Measurements from ENCODE around the gene AUTS2.
A peak's percentile ranks its signal among the peaks of the same experiment; 100 is the strongest.

The AUTS2 gene

DNA sequence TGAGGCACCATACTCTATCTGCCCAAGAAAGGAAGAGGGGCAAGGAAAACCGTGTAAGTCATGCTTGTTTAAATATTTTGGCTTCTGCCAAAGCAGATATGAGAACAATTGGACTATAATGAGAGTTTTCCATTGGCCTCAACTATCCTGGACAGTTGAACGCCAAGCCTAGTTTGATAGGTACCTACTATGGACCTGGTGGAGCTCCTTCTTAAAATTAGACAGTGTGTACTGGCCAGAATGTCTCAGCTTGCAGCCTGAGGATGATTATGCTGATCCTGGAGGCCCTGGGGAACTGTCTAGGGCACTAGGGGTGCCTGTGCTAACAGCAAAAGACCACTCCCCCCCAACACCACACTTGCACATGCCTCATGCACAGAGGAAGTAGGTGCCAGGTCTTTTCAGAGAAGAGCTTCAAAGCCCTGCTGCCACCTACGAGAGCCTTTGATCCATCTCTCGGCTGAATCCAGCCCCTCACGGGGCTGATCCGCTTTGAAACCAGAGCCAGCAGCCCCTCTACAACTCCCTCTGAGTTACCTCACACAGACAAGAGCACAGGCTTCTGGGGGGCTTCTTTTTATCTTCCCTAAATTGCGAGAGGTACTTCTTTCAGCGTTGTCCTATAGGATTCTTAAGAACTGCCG is 1059.8 kb downstream of the AUTS2 start:
- DNase-seq = no peak

DNA sequence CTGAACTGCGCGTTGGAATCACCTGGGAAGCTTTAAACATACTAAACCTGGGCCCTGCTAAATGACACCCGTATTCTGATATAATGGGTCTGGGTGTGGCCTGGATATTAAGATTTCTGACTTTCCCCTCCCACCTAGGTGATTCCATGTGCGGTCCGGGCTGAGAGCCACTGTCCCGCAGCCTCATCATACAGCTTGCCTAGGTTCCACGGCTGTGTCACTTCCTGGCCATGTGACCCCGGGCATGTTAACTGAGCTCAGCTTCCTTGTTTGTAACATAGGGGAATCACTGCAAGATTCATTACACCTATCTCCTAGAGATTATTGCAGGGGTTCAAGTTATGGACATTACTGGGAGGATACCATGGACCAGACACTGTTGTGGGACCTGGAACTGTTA is 1061.0 kb downstream of the AUTS2 start:
- no peak for DNase-seq

DNA sequence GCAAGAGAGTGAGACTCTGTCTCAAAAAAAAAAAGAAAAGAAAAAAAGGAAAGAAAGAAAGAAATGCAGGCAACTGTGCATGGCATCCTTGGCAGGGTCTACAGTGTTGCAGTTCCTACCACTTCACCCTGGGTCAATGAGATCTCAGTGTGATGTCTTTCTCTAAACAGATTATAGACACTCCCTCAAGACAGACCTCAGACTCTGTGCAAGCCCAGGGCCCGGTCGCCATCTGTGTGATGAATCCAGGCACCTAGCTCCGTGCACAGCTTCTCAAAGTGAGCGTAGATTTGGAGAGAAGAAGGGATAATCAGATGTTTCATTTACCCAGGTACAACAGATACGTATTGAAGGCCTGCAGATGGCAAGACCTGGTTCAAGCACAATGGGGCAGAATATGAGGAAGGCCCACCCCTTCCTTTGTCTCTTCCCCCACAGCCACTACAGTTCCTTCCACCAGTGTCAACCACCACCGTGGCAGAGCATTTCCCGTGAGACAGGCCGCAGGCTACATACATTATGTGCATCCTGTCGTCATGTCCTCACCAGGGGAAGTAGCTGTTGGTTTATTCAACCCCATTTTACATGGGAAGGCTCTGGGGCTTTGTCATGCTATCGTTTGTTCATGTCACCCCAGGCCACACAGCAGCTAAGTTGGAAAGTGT is 1062.0 kb downstream of the AUTS2 start:
- DNase-seq = no peak

DNA sequence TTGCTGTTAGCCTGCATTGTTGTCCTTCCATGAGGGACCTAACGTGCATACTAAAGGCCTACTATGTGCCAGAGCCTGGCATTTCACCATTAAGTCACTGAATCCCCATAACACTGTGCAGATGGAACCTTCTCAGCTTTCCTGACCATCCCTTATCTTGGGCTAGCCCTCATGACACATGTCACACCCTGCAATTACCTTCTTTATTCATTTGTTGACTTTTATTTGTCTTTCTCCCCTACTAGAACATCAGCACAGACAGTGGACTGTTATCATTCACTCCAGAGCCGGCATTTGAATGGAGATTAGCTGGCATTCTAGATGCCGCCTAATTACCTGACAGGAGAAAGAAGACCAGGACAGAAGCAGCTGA is 1062.5 kb downstream of the AUTS2 start:
- no peak for DNase-seq

DNA sequence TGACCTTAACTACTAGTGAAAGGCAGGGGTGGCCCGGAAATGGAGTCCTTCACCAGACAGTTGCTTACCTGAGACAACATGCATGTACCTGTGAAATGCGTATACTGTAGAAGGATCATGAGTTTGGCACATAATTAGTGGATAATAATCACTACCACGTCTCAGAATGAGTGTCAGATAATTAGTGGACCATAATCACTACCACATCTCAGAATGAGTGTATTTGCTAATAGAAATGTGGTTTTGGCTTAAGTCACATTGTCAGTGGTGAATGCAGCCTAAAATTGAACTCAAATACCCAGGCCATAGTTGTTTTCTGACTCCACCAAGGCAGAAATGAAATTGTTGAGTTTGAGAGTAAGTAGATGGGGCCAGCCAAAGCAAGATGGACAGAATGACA is 1065.4 kb downstream of the AUTS2 start:
- DNase-seq = no peak

DNA sequence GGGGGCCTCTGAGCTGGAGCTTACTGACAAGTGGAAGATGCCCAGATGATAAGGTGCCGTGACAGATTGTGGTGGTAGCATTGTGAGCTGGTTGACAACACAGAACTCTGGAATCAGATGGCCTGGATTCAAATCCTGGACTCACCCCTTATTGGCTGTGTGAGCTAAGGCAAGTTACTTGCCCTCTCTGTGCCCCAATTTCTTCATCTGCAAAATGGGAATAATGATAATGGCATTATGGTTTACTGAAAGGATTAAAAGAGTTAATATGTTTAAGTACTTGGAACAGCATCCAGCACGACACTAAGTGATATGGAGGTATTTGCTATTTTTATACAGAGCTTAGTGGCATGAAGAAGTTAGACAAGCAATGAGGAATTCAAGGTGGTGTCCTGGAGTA is 1067.7 kb downstream of the AUTS2 start:
- DNase-seq = no peak

DNA sequence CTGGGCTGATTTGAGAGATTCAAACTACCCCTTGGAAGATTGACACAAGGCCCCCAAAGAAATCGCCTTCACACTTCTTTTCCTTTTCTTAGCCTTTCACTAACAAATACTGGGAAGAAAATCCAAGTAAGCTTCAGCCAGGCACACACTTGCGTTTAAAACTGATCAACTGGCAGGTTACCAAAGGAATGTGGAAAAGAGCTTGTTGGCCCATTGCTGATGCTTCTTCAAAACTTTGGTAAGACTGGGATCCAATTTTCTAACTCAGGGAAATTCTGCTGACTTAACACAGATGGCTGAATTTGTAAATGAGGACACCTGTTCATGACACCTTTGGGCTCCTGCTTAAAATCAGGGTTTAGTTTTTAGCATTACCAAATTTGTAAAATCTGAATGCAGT is 1069.1 kb downstream of the AUTS2 start:
- DNase-seq = no peak

DNA sequence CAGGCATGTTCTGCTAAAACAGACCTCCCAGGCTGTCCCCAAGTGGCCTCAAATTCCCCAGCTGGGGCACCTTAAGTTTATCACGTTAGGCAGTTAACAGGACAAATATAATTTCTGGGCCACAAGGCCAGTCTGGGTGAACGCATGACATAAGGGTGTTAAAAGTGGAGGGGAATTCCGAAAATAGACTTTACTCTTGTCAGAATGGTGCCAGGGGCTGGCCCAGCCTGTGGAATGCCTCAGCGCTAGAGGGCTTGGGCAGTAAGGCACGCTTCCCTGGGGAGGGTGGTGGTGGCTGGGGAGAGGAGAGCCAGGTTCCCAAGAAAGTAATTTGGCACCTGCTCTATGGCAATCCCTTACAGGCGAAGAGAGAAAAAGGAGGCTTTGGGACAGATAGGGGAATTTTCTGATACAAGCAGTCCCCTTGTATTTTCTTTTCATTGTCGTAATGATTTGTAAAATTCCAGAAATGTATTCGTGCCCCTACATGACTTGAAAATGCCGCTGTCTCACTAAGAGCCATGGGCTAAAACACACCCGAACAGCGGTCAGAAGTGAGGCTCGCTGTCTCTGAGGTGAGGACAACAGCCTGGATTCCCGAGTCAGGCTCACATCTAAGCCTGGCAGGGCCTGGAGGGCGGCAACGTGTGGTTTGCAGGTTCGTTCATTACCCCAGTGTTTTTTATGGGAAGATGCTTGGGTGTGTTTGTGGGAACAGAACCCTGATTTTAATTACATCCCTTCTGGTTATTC is 1070.5 kb downstream of the AUTS2 start:
- no peak for DNase-seq

DNA sequence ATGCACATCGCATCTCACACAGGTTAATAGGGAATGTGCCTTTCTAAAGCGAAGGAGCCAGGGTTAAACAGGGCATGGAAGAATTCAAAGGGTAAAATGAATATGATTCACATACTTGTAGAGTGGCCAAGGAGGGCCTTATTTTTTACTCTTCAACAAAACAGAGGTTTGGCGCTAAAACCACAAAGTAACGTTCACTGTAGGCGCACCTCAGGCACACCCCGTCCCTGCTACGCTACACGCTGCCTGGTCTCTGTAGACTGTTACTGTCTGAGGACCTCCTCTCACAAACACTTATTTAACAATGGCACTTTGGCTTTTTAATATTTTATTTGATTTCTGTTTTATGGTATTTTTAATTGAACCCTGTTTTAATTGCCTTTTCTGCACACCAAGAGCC is 1071.6 kb downstream of the AUTS2 start:
- DNase-seq = no peak

DNA sequence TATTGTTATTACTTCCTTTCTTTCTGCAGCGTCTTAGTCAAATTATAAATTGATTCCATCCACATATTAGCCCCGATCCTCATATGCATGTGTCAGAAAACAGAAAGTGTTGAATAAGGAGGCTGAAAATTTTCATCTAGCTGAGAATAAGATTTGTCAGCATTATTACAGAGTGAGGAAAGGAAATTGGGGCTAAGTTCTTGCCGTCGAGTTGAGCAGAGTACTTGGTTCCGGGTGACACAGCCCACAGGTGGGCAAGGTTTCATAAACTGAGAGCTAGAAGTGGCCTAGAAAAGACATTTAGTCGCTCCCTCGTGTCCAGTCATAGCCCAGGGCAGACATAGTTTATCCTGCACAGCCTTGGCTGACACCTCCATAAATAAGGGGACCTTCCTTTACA is 1072.0 kb downstream of the AUTS2 start:
- DNase-seq = no peak

DNA sequence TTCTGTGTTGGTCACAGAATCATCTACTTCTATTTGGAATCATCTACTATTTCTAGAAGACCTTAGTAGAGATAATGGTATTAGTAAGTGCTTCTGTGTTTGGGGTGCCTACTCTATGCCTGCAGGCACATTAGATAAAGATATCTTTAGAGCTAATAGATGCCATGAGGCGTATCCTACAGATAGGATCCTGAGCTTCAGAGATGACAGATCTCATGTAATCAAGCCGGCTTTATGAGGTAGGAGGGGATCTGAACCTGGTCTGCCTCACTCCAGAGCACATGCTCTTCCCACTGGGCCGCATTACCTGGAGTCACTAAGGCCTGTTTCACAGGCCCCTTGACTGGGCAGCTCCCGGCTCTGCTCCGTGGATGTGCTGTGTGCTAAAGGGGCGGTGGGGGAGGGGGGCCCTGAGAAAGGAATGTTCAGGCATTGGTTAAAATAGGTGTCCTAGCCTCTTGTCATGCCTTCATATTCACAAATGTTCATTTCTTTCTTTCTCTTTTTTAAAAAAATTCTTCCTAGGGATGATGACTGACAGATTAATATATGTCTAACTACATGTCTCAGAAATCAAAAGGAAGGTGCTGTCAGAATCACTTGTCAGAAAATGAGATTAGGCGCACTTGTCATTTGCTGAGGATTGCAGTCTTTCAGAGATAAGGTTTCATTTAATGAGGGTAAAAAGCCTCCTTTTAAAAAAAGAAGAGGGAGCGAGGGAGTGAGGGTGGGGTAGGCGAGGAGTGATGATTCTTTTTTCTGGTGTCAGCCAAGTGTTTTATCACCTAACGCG is 1075.7 kb downstream of the AUTS2 start:
- no peak for DNase-seq

DNA sequence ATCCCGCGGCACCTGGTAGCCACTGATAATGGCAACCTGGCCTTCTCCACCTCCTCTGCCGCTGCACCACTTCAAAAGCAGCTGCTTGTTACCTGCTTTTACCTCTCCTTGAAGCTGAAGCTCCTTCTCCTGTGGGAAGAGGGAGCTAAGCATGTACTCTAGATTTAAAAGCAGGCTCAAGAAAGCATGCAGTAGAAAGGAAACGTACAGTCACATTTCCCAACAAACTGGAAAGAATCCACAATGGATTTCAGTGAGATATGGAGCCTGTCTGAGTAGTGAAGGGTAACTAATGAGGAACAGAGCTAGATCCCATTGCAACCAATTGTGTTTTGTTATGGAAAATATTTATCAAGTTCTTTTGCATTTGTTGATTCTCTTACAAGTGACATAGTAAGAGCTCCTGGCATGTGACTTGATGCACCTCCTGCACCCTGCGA is 1076.3 kb downstream of the AUTS2 start:
- no peak for DNase-seq

DNA sequence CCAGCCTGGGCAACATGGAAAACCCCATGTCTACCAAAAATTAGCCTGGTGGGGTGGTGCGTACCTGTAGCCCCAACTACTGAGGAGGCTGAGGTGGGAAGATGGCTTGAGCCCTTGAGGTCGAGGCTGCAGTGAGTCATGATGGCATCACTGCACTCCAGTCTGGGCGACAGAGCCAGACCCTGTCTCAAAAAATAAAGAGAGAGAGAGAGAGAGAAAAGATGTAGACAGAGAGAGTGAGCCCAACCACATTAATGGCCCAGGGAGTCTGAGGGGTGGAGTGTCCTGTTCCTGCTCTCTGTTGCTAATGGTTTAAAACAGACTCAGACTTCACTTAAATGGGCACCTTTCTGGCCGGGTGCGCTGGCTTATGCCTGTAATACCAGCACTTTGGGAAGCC is 1078.0 kb downstream of the AUTS2 start:
- no peak for DNase-seq

DNA sequence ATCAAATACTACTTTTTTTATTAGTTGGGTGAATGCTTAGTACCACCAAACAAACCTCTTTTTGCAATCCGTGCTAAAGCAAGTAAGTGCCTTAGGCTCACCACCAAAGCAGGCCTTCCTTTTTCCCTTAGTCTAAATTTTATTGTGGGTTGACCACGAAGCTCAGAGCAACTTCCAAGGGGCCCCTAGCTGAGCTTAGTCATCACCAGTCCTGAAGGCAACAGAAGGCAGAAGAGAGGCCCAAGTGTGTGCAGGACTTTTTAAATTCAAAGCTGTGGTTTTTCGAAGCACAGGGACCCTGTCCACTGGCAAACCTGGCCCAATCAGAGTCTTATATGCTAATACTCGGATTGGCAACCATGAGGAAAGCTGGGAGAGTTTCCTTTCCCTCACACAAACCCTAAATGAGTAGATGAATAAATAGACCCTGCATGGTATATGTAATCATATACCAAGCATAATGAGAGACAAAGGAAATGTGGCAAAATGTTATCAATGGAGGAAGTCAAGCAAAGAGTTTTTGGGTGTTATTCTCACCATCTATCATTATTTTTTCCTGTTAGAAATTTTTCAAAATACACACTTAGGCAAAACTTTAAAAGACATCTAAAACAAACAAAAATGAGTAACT is 1080.5 kb downstream of the AUTS2 start:
- no peak for DNase-seq

DNA sequence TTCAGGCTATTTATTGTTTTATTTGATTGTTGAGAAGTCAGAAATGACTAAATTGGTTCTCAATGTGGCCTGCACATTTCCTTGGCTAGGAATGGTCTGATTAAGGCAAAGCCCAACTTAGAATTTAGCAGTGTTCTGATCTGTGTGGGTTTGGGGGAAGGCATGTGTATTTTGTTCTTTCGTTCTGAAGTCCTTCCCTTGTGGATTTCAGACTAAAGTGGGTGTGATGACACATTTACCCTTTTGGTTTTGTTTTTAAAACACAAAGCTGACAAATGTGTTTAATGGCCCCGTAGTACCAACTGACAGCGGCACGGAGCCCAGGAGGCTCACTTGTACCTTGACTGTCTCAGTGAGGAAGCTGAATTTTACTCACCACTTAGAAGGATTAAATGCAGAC is 1081.4 kb downstream of the AUTS2 start:
- no peak for DNase-seq

DNA sequence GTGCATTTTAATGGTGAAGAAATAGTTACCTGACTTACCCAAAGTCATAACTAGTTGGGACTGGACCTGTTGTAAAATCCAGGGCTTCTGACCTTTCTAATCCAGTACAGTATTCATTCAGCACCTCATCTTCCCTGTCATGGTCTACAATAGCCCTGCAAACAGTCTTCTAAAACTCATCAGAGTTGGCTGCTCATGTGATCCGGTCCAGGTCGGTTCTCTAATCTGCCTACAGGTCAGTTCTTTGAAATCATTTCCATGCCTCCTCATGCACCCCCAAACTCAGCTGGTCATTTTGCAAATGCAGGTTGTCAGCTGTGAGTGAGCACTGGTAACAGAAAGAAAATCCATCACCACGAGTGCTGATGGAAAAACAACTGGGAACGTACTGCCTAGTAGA is 1082.0 kb downstream of the AUTS2 start:
- no peak for DNase-seq

DNA sequence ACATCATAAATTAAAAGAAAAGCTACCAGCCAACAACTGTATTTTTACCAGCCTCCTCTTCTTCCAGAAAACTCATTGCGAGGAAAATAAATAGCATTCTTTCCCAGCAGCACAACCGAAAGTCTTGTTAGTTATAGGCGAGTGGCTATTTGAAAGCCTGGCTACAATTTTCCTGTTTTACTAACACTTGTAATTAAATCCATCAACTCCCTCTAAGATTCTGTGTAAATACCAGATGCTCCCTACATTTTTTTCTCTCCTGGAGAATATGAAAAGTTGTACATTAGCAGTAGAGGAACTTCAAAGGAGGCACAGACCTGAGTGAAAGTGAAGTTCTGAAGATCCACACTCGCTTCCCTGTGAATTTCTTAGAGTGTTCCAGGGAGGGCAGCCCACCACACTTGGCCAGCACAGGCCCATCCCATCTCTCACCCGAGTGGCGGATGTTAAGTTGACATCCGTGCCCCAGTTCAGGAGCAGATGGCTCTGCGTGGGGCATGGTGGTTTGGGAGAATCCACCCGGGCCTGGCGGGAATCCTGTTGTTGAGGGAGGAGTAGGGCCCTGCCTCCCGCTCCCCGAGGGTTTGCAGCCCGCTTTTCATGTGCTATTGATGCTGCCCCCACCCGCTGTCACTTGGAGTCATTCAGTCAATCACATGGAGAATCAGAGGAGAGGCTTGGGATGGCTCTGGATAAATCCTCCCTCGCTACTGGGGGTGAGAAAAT is 1082.6 kb downstream of the AUTS2 start:
- no peak for DNase-seq

DNA sequence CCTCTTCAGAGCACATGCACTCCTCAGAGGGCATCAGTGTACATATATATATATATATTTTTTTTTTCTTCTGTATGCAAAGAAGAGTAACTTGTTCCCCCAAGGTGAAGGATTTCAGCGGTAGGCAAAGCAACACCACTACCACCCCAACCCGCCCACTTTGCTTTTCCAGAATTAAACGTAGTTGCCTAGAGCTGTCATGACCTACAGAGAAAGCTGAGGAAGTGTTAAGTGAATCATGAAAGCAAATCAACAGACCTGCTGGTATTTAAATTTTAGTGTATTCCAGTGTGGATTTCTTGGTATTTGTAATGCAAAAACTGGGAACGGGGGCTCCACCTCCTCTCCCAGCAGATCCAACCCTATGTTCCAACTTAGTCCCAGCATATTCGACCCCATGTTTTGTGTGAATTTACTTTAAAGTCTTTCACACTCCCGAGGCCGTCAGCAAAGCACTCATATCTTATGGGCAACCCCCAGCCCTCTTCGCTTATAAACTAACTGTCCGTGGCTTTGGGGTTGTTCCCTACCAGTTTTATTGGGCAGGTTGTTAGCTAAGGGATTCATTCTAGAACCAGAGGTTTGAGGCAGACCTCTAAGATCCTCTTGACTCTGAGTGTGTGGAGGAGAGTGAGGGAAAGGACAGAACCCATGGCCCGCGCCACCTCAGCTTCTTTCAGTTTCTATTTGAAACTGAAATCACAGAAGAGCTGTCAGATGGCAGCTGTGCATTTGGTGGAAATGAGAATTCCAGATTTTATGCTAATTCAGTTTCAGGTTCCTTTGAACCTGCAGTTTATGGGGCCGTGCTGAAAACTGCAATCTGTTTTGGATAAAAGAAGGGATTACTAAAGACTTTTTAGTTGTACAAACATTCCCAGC is 1083.4 kb downstream of the AUTS2 start:
- DNase-seq = no peak

DNA sequence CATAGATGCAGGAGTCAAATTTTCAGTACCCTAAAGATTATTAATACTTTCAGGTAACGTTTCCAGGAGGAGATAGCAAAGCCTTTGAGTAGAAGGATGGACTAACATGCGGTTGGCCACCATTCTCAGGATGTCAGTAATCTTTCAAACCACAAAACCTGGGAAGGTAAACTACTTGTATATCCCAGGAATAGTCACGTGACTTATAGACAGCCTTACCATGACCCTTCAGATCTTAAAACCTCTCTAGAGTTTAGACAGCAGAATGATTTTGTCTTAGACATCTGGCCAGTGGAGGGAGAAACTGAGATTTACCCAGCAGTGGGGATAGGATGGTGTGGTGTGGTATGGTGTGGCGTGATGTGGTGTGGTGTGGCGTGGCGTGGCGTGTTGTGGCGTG is 1085.9 kb downstream of the AUTS2 start:
- DNase-seq = no peak

DNA sequence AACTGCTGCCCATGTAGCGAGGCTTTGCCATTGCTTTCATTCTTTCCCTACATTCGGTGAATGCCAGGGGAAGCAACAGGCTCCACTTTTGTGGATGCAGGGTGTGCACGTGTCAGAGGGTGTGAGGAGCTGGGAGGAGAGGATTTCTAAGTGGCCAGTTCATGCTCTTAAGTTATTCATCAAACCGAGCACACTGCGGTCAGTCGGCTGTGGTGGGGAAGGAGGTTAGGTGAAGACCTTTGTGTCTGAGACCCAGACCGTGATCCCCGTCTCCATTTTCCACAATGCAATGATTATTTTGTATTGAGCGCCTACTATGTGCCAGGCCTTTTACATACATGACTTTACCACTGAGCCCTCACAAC is 1095.0 kb downstream of the AUTS2 start:
- DNase-seq = no peak

DNA sequence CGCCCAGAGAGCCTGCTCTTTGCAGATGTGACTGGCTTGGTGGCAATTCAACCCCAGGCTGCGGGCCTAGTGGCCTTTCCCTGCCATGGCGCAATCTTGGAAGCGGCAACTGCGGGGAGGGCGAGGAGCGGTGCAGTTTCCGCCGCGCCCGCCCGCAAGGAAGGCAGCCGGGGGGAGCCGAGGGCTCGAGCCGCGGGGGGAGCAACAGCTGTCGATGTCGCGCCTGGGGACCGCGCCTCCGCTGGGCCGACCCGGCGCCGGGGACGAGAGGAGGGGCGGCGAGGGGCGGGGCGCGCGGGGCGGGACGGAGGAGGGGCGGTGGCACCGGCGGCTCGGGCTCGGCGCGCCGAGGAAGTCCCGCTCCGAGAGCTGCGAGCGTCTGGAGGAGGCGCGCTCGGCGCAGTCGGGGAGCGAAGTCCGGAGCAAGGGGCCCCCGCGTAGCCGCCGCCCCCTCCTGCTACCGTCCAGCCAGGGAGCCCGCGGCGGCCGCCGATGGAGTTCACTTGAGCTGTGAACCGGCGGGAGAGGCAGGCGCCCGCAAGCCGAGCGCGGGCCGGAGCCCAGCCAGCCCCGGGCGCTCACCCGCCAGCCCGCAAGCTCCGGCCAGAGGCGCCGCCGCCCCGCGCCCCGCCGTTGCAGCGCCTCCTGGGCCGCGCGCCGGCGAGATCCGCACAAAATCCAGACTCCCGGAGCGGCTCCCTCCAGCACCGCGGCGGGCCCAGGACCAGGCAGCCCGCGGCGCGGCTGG is 1095.6 kb downstream of the AUTS2 start:
- DNase-seq = peak; percentile 32

All from NCI-H510A (cell line).